Middle frontal gyrus (tissue), 1 donor: ENCODE data around the gene SF3A1.
"Not testable (repeated sequence)": the region's sequence is repeated elsewhere in the genome, so short reads cannot be mapped to it uniquely, and the experiment has no call there.

Experiments
- DNase-seq: peaks from one replicate; pipeline ENCODE4 v3.0.0-alpha.2; 2015; ENCODE audit warnings: low spot score; ENCODE audit errors: extremely low spot score

The SF3A1 gene

DNA sequence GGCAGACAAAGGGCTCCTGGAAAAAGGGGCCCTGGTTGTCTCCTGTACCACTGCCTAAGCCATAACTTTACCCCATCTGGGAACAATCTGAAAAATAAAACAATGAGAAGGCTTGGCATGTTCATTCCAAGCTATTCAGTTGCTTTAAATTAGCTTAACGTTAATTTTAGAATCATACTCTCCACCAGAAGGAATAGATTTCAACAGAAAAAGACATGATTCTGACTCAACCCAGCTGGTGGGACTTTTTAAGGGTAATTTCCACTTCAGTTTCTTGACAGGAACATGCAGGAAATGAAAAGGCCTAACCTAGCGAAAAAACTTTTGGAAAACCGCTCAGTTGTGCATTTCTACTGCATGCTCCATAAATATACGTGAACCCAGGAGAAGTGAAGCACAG lies 7.9 kb downstream of the SF3A1 start:
- no peak for DNase-seq

DNA sequence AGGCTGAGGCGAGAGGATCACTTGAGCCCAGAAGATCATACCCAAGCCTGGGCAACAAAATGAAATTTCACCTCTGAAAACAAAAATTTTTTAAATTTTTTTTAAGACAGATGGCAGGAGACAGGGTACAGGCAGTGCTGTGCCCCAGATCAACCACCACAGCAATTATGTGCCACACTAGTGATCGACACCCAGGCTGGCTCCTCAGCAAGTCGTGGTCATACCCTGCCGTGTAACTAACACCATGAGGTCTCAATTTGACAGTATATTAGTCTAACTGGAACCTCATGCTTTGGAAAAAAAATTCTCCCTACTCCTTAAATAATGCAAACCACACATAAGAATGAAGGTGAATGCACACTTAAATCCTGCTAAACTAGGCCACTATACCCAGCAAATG lies 8.3 kb downstream of the SF3A1 start:
- no peak for DNase-seq

DNA sequence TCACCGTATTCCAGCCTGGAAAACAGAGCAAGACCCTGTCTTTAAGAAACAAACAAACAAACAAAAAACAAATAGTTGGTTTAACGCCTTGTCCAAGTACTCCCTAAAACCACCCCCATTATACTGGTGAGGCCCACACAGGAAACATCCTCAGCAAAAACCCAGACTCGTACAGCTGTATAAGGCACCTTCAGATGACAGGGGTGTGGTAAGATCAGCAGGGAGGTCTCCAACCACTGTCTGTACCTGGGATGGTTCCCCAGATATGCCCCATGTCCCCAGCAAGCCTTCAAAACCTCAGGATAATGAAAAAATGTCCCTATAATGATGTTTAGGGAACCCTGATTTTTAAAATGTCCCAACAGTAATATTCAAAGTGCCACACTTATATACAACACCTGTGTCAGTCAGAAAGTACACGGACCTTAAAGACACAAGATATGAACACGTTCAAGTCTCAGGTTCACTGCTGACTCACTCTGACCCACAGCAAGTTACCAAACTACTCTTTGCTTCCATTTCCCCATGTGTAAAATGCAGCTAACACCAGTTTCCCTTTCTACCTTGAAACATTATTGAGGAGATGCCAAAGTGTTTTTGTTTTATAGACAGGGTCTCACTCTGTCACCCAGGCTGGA lies 9.3 kb downstream of the SF3A1 start:
- DNase-seq, result no peak

DNA sequence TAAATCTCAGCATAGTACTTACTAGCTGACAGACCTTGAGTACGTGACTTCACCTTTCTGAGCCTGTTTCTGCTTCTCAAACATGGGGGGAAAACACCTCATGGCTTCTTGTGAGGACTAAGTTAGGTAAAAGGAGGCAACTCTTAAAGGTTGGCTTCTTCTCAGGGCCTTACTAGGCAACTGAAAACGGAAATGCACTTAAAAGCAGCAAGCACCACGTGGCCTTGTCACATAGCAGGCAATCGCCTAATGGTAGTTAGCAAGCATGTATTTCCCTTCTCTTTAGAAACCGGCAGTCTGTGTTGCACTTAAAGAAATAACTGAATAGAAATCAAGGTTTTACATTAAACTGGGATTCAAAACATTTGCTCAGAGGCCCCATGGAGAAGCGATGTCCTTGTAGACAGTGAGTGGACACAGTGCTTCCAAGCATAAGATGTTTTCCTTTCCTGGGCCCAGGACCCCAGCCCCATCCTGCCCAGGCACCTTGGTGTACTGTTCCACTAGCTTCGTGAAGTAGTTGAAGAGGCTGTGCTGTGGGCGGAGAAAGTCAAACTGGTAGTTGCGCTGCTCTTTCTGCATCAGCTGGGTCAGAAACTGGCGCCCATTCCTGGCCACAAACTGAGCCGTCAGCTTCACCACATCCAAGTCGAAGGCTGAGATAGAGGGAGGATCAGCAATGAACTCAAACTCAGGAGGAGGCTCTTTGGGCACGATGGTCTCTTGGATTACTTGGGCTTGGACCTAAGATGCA lies 12.1 kb downstream of the SF3A1 start:
- no peak for DNase-seq

DNA sequence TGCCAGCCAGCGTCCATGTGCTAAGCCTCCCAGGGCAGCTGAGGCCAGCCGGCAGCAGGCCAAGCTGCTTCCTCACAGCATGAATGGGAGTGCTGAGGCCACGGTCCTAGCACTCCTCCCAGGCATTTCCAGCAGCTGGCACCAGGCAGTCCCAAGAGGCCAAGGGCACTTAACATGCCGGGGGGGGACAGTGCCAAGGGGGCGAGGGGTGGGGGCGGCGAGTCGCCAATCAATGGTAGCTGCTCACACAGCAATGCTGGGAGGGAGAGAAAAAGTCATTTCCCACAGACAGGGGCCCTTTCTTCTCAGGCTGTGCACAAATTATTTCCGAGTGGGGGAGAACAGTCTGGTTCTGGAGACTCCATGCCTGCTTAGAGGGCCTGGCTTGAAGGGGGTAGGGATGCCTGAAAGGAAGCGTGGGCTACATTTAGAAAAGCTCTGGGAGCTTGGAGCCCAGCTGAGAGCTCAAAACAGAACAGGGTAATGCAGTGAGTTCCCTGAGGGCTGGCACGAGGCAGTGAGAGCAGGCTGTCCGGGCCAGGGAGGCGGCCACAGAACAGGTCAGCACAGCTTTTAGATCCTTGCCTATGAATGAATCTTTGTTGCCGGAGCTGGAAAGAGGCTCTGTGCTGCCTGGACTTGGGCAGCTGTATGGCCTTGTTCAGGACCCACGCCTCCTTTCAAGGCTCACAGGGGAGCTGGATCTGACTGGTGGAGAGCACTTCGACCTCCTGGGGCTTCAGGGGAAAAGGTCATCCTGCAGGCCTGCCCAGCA lies 15.6 kb downstream of the SF3A1 start:
- DNase-seq, result peak; percentile 59

DNA sequence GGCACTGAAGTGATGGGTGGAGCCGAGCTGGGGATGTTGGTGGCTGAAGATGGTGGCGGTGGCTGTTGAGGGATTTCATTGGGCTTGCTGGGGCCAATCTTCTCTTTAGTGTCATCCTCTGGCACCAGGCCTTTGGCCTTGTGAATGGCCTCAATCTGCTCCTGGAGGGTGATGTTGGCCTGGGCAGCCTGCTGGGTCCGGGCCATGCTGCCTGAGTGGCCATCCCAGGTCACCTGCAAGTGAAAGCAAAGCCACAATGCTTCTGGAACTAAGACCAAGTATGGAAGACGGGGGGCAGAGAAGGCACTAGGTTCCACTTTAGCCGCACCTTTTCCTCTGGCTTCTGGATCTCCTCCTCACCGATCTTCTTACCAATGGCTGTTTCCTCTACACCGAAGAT lies 17.9 kb downstream of the SF3A1 start:
- no peak for DNase-seq

DNA sequence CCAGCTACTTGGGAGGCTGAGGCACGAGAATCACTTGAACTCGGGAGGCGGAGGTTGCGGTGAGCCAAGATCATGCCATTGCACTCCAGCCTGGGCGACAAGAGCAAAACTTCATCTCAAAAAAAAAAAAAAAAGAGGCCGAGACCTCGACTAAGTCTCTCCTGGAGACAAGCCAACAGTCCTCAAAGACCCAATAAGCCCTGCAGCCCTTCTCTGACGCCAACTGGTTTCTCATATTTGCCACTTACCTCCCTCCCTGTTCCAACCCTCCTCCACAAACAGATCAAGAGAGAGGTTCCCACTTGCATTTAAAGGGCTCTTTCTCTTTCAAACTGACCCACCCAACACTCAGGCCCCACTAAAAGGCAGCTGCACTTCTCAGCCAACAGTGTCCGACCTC lies 18.4 kb downstream of the SF3A1 start:
- not testable (repeated sequence) for DNase-seq

DNA sequence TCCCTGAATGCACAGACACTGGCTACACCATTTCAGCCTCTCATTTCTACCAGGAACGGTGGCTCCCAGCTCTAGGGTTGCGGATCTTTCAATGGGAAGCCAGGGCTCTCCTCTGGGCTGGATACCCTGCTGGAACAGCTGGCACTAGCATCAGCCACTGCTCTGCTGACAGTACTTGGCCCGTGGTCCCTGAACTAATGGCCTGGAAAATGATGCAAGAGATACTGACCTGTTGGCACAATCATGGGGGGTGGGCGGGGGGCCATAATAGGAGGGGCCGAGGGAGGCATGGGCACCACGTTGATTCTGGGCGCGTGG lies 19.3 kb downstream of the SF3A1 start:
- DNase-seq, result no peak

DNA sequence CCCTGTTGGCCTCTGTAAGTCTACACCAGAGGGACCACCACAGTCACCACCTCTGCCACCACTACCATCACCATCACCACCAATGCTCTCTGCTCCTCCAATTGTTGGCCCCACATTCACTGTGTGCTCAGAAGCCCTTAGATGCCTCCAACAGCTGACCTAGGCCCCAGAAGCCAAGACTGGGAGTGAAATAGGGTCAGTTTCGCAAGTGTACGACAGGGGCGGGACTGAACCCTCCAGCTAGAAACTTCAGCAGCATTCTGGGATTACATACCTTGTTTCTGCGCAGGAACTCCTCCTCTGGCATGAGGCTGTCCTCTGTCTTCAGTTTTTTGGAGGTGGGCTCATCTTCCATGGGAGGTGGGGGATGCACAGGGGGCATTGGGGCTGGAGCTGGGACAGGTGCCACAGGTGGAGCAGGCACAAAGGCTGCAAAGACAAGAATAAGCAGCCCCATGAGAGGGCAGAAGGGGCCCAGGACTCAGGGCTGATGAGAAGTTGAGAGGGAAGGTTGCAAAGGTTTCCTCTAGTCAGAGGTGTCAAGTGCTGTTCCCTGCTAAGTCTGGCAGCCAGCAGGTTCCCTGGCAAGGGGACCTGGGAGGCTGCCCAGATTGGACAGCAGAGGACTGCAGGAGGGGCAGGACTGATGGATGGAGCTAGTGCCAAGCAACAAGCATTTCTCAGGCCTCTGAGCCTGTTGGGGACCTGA lies 19.8 kb downstream of the SF3A1 start:
- DNase-seq, result no peak

DNA sequence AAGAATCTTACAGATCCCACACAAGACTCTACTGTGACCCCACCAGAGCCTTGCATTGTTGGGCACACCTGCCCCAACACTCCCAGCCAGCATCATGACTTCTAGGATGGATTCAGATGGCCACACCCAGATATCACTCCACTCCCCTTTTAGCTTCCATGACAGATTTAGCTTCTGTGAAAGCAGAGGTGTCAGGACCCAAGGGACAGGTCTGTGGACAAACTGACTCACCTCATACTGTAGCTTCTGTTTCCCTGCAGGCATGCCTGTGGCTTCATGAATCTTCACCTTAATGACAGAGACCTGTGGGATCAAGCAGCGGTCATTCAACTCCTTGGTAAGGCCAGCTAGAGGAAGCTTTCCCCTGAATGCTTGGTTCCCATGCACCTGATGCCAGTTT lies 21.5 kb downstream of the SF3A1 start:
- DNase-seq, result no peak

DNA sequence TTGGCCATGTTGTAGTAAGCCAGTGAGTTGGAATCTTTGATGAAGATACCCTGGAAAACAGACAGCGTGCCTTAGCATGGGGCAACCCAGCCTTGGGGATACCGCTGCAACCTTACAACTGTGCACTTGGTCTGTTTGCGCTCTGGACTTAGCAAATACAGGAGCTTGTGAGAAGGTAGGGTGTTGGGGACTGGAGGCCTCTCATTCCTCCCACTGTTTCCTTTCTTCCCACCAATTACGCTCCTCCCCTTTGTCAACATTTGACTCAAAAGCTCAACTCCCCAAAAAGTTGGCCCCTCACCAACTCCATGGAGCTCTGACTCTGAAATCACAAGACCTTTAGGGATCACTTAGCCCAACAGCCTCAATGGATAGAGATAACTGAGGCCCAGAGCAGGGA lies 22.0 kb downstream of the SF3A1 start:
- no peak for DNase-seq

DNA sequence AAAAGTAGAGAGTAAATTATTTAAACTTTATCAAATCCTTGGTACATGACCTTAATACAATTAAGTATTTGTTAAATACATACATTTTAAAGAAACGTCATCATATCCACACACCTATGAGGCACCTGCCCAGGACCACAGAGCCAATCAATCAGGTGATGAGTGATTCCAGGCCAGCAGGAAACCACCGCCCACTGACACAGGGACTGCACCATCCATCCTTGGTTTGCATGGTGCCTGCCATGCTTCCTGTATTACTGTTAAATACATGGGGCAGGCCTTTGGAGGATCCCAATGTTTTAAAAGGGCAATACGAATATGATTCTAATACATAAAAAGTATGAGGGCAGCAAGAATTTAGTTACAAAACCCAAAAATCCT lies 23.0 kb downstream of the SF3A1 start:
- no peak for DNase-seq

DNA sequence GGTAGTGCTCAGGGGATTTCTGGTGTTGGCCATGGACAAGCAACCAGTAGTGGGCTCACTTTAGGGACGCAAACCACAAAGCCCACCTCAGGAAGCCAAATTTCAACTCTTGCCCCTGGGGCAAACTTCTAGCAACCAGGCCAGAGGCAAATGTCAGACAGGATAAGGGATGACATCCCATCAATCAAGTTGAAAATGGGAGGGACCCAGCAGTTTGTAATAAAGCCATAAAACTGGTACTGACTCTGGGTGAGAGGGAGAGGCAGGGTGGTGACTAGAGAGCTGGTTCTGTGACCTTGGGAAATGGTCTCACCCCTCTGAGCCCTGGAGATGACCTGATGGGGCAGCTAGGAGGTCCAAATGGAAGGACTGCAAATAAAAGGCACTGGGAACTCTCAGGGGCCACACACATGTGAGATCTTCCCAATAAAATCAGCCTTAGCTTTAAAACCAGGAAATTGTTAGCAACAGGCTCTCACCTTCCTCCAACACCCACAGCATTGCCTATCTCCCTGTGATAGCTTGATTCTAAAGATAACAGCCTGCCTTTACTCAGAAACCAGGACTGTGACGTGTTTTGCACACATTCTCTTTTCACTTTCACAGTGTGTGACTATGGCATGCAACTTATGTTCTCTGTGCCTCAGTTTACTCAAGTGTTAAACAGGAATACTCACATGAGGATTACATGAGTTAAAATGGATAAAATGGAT lies 23.5 kb downstream of the SF3A1 start:
- no peak for DNase-seq

DNA sequence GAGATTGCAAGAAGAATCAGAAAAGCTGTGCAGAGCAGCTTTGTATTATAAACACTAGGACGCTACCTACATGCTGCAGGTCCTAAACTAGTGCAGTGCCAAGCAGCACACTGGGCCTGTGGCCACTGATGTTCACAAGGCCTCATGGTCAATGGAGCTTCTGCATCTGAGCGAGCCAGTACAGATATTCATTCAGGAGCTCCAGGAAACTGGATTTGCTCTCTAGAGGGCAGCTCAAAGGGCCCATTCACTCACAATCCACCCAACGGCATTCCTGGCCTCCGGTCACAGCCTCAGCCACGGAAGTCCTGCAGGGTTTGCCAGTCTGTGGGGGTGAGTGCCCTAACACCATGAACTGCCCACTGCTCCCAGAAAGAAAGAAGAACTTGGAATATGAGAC lies 24.1 kb downstream of the SF3A1 start:
- no peak for DNase-seq

DNA sequence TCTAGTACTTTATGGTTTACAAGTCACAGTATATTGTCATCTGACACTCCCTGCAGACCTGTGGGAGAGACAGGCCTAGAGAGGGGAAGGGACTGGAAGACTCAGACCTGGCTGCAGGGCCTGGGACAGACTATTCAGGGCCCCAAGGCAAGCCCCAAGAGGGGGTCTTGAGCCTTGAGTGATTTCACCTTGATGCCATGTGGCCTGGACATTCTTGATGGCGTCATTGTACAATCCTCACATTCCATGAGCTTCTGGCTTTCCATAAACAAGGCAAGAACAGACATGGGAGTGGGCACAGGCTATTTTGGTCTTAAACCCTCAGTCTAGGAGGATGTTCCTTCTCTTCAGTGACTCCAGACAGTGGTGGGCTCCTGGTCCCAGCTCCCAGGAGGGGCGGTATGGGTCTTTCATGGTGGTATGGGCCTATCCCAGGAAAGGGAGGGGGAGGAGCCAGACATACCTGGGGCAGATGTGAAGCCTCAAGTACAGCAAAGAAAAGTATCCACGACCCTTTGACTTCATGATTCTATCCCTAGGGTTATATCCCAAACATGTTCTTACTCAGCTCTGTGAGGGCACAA lies 28.1 kb downstream of the SF3A1 start:
- no peak for DNase-seq

DNA sequence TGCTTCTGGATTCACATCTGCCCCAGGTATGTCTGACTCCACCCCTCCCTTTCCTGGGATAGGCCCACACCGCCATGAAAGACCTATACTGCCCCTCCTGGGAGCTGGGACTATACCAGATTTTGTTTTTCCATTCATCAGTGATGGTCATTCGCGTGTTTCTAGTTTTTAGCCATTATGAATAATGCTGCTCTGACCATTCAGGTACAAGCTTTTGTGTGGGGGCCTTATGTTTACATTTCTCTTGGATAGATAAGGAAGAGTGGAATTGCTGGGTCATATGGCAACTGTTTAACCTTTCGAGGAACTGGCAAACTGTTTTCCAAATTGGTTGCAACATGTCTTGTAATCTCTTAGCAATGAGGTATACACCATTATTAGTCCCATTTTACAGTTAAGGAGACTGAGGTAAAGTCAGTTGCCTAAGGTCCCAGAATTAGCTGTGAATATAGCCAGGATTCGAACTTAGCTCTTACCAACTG lies 28.8 kb downstream of the SF3A1 start:
- DNase-seq, result no peak

DNA sequence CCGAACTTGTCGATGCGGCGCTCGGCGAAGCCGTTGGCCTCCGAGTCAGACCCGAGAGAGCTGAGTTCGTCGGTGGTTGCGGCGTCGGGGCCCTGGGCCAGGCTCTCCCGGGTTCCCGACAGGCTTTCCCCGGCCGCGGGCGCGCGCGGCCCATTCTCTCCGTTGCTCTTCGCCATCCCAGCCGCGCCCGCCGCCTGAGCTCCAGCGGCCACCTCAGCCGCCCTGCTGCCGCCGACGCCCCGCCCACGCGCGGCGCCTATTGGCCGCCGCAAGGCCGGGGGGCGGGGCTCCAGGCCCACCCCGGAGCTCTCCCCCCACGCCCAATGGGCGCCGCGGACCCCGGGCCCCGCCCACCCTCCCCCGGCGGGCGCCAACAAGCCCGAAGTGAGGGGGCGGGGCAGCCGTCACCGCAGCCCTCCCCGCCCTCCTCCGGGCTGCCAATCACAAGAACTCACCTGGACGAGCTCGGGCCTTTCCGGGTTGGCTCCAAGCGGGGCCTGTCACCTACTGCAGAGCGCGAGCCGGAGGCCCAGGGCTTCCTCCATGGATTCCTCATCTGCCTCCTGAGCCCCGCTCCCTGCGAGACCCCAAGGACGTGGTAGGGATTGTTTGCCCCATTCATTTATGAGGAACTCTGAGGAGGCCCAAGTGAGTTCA lies 29.9 kb downstream of the SF3A1 start, which contains the start of gene TBC1D10A:
TSS of gene TBC1D10A (minus strand) at position 236 of the 657 bp plus-strand sequence. CDS start at position 176, 60 bp downstream.
- peak; percentile 71 for DNase-seq

DNA sequence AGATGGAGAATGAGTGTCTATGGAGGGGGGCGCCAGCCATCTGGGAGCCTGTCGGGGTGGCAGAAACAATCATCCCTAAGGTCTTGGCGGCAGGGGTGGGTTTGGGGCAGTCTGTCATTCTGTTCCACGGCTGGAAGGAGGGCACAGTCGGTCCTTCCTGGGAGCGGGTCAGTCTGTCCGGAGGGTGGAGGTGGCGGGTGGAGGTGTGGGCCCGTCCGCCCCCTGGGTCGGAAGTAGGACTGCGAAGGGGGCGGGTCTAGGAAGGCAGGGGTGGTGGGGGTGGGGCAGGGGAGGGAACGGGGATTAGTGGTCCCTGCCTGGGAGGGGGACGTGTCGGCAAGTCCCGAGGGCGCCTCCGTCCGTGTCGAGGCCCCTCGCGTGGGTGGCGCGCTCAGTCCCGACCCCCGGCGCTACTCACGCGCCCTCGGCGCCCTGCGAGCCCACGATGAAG lies 30.4 kb downstream of the SF3A1 start:
- DNase-seq, result no peak

DNA sequence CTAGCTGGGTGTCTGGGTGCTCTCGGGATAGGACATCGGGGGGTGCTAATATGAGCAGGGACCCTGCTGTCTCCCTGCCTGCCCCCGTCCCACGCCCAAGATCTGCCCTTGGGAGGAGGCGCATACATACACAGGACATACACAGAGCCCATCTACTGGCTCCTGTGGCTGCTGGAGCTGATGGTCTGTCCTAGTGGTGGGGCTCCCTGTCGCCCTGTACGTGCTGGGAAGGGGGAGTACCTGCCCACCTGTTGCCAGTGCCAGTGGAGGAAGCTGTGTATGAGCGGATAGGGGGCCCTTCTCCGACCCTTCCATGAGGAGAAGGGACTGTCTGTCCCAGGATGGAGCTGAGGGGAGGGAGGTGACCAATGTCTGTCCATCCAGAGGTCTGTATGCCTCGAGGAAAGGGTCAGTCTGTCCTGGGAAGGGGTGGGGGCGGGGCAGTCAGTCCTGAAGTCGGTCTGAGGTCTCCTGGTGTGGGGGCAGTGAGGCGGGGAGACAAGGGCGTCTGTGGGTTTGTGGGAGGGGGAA lies 30.9 kb downstream of the SF3A1 start:
- no peak for DNase-seq
